Measurements from ENCODE around the gene CUX1. TPM values are rescaled to one million over a fixed set of nuclear protein-coding genes. Genes with fewer than 3 reads are reported as not detected.

CUX1 gene
- total and polyA plus RNA-seq, 10 of the 15 experiments (the other 5 are each of a cell fraction or from before 2014, with no cell fraction given): 6.1 to 48.6 (median 25.9) TPM

DNA sequence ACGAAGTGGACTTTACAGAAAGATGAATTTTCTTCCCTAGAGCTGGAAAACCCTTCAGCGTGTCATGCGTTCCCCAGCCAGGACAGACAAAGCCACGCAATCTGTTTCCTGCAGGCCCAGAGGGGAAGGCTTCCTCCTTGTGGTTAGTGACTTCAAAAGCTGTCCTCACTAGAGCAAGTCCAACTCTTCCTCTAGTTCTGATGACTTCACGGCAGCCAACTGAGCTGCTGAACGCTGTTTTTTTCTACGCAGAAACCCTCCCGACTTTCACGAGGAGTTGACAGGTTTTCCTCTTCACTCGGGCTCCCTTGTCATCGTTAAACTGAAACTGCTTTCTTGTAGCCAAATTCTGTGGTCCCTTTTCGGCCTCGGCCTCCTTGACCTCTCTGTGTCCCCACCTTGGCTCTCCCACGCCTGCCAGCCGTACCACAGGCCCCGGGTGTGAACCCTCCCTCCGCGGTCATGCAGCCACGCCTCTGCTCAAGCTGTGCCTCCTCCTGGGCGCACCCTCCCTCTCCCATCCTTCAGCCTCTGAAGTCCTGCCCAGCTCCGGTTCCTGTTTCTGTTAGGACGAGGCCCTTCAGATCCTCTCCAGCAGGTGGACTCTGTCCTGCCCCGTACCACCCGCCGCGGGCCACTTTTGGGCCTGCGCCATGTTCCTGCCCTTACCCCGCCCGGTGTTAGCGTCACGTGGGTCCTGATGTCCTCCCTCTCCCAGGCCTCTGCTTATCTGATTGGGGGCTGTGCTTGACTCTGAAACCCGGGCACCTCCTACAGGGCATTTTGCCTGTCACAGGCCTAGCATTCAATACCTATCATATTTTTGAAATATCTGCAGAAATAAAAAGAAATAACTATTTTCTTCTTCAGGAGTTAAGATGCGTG is 39.3 kb downstream of the CUX1 start (continued):
- TF ChIP-seq, protein P1, sequence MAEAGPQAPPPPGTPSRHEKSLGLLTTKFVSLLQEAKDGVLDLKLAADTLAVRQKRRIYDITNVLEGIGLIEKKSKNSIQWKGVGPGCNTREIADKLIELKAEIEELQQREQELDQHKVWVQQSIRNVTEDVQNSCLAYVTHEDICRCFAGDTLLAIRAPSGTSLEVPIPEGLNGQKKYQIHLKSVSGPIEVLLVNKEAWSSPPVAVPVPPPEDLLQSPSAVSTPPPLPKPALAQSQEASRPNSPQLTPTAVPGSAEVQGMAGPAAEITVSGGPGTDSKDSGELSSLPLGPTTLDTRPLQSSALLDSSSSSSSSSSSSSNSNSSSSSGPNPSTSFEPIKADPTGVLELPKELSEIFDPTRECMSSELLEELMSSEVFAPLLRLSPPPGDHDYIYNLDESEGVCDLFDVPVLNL (IDR thresholded peaks at IDR 0.05; ENCODE audit: low read depth, low read length): no peak
- TF ChIP-seq POLR2A (IDR thresholded peaks at IDR 0.05; ENCODE audit: low read depth, low read length) (peak; percentile 58), NBN (IDR thresholded peaks at IDR 0.05) (peak; percentile 96), RBBP5 (conservative IDR thresholded peaks at IDR 0.05) (no peak), SIN3A (IDR thresholded peaks at IDR 0.05; ENCODE audit: low read depth, low read length) (peak; percentile 75; the same call in 1 of the 2 replicates), DPF2 (IDR thresholded peaks at IDR 0.05) (peak; percentile 83), STAT1 (conservative IDR thresholded peaks at IDR 0.05) (peak; percentile 79; the same call in 1 of the 2 replicates), CHD4 (IDR thresholded peaks at IDR 0.05) (no peak), SMAD1 (IDR thresholded peaks at IDR 0.05; ENCODE audit: low read depth, partially characterized antibody) (no peak), IRF4 (IDR thresholded peaks at IDR 0.05; ENCODE audit: low read depth, low read length) (0 out of 2 replicates have a peak, but pooled peaks have one; percentile 23), BCL11A (IDR thresholded peaks at IDR 0.05; ENCODE audit: low read depth, low read length) (peak; percentile 72; the same call in 1 of the 2 replicates), KLF5 (IDR thresholded peaks at IDR 0.05; ENCODE audit: partially characterized antibody) (peak; percentile 60), ZSCAN29 (IDR thresholded peaks at IDR 0.05) (peak; percentile 51; the same call in 1 of the 2 replicates), ASH2L (IDR thresholded peaks at IDR 0.05; ENCODE audit: borderline replicate concordance, low read depth) (peak; percentile 71; the same call in 1 of the 2 replicates), TBL1XR1 (IDR thresholded peaks at IDR 0.05; ENCODE audit: low read depth, low read length) (peak; percentile 99)
- TF ChIP-seq, protein P2, sequence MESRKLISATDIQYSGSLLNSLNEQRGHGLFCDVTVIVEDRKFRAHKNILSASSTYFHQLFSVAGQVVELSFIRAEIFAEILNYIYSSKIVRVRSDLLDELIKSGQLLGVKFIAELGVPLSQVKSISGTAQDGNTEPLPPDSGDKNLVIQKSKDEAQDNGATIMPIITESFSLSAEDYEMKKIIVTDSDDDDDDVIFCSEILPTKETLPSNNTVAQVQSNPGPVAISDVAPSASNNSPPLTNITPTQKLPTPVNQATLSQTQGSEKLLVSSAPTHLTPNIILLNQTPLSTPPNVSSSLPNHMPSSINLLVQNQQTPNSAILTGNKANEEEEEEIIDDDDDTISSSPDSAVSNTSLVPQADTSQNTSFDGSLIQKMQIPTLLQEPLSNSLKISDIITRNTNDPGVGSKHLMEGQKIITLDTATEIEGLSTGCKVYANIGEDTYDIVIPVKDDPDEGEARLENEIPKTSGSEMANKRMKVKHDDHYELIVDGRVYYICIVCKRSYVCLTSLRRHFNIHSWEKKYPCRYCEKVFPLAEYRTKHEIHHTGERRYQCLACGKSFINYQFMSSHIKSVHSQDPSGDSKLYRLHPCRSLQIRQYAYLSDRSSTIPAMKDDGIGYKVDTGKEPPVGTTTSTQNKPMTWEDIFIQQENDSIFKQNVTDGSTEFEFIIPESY (IDR thresholded peaks at IDR 0.05): no peak
- TF ChIP-seq, protein P3, sequence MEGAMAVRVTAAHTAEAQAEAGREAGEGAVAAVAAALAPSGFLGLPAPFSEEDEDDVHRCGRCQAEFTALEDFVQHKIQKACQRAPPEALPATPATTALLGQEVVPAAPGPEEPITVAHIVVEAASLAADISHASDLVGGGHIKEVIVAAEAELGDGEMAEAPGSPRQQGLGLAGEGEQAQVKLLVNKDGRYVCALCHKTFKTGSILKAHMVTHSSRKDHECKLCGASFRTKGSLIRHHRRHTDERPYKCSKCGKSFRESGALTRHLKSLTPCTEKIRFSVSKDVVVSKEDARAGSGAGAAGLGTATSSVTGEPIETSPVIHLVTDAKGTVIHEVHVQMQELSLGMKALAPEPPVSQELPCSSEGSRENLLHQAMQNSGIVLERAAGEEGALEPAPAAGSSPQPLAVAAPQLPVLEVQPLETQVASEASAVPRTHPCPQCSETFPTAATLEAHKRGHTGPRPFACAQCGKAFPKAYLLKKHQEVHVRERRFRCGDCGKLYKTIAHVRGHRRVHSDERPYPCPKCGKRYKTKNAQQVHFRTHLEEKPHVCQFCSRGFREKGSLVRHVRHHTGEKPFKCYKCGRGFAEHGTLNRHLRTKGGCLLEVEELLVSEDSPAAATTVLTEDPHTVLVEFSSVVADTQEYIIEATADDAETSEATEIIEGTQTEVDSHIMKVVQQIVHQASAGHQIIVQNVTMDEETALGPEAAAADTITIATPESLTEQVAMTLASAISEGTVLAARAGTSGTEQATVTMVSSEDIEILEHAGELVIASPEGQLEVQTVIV (IDR thresholded peaks at IDR 0.05; ENCODE audit: borderline replicate concordance, partially characterized antibody): no peak
- TF ChIP-seq, protein P4, sequence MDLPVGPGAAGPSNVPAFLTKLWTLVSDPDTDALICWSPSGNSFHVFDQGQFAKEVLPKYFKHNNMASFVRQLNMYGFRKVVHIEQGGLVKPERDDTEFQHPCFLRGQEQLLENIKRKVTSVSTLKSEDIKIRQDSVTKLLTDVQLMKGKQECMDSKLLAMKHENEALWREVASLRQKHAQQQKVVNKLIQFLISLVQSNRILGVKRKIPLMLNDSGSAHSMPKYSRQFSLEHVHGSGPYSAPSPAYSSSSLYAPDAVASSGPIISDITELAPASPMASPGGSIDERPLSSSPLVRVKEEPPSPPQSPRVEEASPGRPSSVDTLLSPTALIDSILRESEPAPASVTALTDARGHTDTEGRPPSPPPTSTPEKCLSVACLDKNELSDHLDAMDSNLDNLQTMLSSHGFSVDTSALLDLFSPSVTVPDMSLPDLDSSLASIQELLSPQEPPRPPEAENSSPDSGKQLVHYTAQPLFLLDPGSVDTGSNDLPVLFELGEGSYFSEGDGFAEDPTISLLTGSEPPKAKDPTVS (IDR thresholded peaks at IDR 0.05; ENCODE audit: low read depth, low read length): no peak
- TF ChIP-seq, protein P5, sequence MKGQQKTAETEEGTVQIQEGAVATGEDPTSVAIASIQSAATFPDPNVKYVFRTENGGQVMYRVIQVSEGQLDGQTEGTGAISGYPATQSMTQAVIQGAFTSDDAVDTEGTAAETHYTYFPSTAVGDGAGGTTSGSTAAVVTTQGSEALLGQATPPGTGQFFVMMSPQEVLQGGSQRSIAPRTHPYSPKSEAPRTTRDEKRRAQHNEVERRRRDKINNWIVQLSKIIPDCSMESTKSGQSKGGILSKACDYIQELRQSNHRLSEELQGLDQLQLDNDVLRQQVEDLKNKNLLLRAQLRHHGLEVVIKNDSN (IDR thresholded peaks at IDR 0.05; ENCODE audit: borderline replicate concordance, extremely low read length, insufficient read depth, low read depth, low read length): peak; percentile 90
